ENCODE data around the gene MID1.

GRCh38 chrX:10576777-10577447, 43.5 kb downstream of the MID1 start:
- TF ChIP-seq ZNF274 (IDR thresholded peaks at IDR 0.05; ENCODE audit: low read depth, low read length), result no peak
- no peak for TF ChIP-seq YY1 (IDR thresholded peaks at IDR 0.05; ENCODE audit: insufficient read depth, insufficient read length)

Measured in NT2/D1 (cell line).